ENCODE data around the gene ASPN. TPM values are rescaled to one million over a fixed set of nuclear protein-coding genes. Genes with fewer than 3 reads are reported as not detected.

The ASPN gene
- total RNA-seq, 1 donor from 2014 or later = 2.9 TPM

- Histone ChIP-seq H3K27ac (peak overlapping the region; percentile 31), H3K4me1 (peaks cover 19% of the 10 kb centered on the region), H3K9me3 (no peaks in the 10 kb centered on the region), H3K4me3 (no peak overlapping the region), H3K36me3 (no peaks in the 10 kb centered on the region), H3K27me3 (no peaks in the 10 kb centered on the region)
- DNase-seq (ENCODE audit: extremely low spot score in 2 of 2) = no peak
- intact Hi-C loops (cut with DNase I) = no loop called here
- TF ChIP-seq POLR2A (IDR thresholded peaks at IDR 0.05) (no peak), CTCF (IDR thresholded peaks at IDR 0.05) (no peak), POLR2AphosphoS5 (IDR thresholded peaks at IDR 0.05; ENCODE audit: insufficient read depth in 1 of 2, low read depth in 1 of 2) (peak in 1 of 2 donors; percentile 16)
Measured at GRCh38 chr9:92406477-92406876, 75.8 kb downstream of the ASPN start.

Small RNA genes lying within 50 kb of the gene (microRNA-seq; reads per million reads assigned to microRNA genes)
- not detected for gene MIR4670 (ENCODE audit: borderline number of aligned reads, borderline replicate concordance)

Small RNA genes lying within 50 kb of the gene (small RNA-seq; reads per million reads assigned to genes)
- not detected for gene MIR4670

Other genes starting within 250 kb of the ASPN start
- gene IARS1, start 188.8 kb downstream of the ASPN start, total RNA-seq = 63.8 TPM
- 35.6 TPM for gene NOL8, start 157.2 kb downstream of the ASPN start, total RNA-seq
- 9.3 TPM for gene CENPP, start 156.6 kb downstream of the ASPN start, total RNA-seq
- 11.5 TPM for gene OGN, start 77.9 kb downstream of the ASPN start, total RNA-seq
- gene OMD, start 58.0 kb downstream of the ASPN start, total RNA-seq = 10.3 TPM
- 10.8 TPM for gene ECM2, start 53.5 kb upstream of the ASPN start, total RNA-seq
- 39.5 TPM for gene IPPK, start 187.6 kb upstream of the ASPN start, total RNA-seq